NCI-H146 treated with DMSO at 0.1 percent for 48 hours (cell line): ENCODE data around the gene IRX4.

Source experiments
- DNase-seq: peaks from one replicate; lab custom pipeline; 2025; ENCODE audit not compliant: unreplicated experiment; lab: John Stamatoyannopoulos, UW

Gene IRX4

DNA sequence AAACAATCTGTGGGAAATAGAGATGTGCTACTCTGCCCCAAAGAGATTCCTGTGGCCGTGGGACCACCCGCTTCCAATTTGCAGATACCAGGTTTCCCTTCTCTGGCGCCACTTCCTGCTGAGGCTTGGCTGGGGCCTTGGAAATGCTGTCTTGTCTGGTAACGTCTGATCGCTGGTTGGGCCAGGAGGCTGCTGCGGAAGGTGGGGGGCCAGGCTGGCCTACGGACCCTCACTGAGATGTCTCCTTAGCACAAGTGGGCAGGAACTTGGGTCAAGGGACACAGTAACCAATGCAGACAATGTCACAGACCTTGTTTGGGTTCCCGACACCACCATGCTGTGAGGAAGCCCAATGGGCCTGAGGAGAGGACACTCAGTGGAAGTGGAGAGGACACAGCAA, 31.7 kb upstream of the IRX4 start:
- no peak for DNase-seq

DNA sequence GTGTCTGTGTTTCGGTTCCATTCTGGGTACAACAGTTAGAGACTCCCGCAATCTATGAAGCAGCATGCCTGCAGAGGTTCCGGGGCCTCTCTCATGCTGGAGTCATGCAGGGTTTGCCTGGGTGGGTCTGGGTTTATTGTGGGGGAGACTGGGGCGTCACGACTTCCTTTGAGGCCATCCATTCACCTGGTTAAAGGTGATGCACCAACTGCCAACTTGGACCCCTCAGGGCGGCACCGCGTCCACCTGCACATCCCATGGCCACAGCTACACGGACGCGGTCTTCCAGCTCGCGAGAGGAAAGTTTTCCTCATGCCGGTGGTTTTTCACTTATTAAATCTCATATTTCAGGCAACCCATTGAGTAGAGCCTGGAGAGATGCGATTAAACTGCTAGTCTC, 30.9 kb upstream of the IRX4 start:
- no peak for DNase-seq

DNA sequence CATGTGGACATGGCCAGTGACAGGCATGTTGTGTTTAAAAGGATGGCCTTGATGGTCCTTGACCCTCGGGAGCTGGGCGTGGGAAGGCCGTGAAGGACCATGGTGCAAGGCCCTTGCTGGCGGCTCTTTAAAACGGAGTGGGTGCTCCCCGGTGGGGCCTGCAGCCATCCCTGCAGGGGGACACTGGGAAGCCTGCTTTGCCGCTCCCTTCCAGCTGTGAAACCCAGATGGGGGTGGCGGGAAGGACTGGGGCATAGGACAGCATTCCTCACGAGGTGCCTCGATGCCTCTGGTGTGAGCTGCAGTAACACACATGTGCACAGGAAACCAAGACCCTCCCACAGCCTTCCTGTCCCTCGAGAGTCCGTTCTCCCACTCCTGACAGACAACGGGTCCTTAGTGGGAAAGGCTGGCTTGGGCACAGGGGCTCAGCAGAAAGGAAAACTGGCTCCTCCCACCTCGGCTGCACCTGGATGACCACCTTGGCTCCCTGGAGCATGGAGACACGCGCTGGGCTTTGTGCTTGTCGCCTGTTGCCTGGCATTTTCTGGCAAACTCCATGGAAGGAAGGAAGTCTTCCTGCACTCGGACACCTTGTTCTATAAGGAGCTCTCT, 30.3 kb upstream of the IRX4 start:
- DNase-seq: no peak

DNA sequence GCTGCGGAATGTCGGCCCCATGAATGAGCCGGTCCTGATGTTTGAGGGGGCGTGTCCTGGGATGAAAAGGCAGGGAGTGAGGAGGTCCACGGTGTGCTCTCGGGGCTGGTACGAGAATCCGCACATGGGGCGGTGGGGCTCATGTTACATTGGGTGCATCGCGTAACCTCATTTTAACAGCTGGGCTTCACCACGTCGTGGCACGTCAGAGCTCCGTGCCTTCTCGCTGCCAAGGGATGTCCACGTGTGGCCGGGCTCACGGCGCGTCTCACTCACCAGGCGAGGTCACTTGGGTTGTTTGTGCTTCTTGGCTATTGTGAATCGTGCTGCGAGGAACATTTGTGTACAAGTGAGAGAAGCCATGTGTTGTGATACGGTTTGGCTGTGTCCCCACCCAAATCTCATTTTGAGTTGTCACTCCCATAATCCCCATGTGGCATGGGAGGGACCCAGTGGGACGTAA, 29.1 kb upstream of the IRX4 start:
- no peak for DNase-seq

DNA sequence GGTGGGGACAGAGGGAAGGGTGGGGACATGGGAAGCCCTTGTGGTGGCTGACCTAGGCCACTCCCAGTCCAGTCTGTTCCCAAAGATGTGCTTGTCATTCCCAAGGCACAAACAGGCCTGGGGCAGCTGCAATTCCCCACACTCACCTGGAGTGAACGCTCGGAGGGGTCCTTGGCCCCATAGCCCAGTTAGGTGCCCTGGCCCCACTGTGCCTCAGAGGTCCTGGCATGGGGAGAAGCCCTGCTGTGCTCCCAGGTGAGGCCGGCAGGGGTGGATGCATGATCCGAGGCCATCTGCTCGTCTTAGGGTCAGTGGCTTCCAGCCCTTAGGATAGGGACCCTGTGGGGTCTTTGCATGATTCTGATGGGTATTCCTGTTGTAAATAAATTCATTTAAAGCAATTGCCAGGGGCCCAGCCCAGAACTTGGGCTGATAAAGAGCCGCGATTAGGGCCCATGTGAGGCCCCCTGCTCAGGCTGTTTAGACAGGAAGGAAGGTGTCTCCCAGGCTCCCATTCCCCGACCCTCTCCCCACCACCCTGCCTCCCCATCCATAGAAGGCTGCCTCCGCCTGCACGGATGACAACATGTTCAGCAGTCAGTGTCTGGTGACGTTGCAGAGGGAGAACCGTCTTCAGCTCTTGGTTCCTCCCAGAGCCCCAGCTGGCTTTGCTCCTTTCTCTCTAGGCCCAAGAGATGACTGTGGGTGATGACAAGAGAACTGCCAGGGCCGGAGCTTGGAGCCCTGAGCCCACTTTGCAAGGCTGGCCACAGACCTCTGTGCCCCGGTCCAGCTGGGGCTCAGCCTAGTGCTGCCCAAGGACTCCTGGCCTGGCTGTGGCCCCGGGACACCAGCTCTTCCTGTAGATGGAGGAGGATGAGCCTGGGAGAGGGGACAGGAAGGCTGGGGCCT, 28.4 kb upstream of the IRX4 start:
- no peak for DNase-seq

DNA sequence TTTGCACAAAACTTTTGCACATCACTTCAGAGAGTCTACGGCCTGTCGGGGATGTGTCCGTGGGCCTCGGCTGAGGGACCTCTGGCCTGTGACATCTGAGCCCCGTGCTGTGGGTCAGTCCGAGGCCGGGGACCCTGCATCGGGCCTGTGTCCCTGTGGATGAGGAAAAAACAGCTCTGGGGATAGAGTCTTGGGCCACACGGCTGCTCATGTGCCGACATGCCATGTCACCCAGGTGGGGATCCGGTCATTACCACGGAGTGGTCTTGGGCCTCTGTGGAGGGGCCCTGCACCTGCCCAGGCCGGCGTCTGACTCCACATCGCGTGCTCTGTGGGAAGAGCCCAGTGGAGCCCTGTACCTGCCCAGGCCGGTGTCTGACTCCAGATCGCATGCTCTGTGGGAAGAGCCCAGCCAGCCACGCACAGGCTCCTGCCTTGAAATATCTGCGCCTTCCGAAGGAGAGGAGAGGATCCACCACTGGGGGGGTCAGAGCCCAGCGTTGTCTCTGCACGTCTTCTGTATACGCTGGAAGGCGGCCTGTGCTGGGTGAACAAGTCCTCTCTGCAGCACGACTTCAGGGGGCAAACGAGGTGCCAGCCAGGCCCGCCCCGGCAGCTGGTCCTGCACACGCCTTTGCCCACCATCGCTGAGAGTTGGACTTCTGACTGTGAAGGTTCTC, 27.5 kb upstream of the IRX4 start:
- DNase-seq: no peak

DNA sequence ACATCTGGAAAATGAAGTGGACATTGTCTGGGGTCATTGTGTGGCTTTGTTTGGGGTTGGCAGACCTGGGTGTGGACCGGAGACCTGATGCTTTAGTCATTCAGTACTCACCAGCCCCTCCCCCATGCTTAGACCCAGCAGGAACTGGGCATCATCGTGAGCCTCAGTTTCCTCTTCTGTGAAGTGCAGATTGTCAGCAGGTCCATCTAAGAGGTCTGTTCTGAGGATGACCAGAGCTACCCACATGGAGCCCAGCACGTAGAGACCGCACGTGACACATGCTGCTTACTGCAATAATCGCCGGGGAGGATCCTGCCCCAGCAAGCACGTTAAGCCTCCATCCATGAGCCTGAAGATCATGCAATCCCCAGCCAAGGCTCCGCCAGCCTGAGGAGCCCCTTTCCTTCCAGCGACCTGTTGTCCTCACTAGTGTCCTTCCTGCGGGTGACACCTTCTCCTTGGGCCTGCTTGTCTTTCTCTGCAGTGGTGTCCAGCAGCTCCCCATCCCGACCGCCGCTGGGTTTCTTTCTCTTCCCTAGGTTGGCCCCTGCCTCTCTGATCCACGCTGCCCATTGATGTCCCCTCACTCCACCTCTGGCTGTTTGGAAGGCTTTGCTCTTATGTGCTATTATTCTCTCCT, 26.7 kb upstream of the IRX4 start:
- no peak for DNase-seq

DNA sequence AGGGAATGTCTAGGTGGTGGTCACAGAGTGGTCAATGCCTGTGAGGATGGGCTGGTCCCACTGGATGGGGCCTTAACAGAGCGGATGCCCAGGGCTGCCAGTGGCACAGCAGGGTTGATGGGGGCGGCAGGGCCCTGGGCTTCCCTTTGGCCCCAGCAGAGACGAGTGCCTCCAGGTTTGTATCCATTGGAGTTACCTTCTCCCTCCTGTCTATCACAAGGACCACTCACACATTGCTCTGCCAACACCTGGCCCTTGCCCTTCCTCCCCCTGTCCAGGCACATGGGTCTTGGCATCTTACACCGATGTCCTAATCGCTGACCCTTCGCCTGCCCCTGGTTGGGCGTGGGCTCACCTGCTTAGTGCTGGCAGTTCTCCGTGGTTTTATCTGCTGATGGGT, 26.2 kb upstream of the IRX4 start:
- DNase-seq: no peak

DNA sequence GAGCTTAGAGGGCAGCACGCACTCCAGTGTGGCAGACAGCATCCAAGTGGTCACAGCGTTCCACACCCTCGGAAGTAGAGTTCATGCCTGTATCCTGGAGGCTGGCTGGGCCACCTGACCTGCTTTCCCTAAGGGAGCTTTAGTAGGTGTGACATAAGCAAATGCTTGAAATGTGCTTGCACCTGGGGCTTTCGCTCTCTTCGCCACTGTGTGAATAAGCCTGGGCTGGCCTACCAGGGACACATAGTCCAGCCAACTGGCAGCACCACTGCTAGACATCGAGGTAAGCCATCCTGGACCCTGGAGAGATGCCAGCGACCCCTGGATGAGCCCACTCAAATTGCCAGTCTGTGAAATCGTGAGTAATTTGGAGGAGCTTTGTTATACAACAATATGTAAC, 24.9 kb upstream of the IRX4 start:
- DNase-seq: no peak

DNA sequence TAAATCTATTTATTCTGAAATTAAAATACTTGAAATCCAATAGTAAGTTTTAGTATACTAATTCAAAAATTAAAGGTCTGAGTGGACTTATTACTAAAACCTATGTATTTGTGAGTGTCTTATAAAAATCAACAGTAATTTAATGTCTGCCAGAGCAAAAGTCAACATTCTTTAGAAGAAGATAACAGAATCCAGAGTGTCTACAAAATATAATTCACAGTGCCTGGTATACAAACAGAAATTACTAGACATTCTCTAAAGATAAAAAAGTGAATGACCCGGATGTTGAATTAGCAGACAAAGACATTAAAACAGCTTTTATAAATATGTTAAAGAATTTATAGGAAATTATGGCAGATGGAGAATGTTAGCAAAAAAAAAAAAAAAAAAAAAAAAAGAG, 22.4 kb upstream of the IRX4 start:
- DNase-seq: no peak

DNA sequence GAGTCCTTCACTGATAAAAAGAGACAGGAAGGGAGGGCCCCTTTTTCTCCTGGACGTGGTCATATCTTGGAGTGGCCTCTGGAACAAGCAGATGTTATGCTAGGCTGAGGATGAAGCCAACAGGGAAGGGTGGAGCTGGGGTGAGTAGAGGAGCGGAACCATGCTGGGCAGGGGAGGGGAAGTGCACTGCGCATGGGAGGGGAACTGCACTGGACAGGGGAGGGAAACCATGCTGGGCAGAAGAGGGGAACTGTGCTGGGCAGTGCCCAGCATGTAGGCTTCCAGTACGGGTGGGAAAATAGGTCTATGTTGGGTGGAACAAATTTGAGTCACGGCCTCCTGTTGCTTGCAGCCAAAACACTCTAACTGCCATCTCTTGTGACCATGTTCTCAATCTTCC, 19.3 kb upstream of the IRX4 start:
- no peak for DNase-seq

DNA sequence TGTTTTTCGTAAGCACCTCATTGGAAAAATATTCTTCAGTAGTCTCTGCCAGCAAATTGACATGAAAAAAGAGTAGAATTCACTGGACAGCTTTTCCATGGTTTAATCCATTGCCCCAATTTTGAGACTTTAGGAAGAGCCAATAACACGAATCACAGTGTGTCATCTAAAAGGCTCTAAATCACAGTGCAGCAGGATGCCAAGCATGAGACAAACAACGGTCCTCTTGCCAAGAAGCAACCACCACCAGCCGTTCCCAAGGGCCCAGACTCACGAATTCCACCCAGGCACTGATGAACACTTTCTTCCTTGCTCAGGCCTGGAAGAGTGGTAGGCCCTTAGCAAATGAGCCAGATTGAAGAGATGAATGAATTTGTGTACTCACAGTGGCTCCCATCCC, 18.3 kb upstream of the IRX4 start:
- DNase-seq: no peak

DNA sequence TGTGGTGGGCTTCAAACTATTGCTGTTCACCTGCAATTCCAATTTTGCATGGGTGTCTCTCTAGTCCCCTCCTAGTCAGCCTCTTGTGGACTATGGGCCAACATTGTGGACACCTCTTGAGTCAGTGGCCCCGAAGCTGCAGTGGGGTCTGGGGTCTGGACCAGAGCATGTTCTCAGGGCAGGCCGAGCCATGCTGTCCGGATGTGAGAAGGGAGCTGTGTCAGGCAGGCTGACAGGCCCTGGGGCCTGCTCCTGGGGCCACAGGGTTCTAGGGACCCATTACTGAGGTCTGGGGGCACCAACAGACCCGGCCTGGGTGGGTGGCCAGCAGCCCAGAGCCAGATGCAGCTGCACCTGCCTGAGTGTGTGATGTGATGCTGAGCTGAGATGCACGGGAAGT, 16.5 kb upstream of the IRX4 start:
- DNase-seq: no peak

DNA sequence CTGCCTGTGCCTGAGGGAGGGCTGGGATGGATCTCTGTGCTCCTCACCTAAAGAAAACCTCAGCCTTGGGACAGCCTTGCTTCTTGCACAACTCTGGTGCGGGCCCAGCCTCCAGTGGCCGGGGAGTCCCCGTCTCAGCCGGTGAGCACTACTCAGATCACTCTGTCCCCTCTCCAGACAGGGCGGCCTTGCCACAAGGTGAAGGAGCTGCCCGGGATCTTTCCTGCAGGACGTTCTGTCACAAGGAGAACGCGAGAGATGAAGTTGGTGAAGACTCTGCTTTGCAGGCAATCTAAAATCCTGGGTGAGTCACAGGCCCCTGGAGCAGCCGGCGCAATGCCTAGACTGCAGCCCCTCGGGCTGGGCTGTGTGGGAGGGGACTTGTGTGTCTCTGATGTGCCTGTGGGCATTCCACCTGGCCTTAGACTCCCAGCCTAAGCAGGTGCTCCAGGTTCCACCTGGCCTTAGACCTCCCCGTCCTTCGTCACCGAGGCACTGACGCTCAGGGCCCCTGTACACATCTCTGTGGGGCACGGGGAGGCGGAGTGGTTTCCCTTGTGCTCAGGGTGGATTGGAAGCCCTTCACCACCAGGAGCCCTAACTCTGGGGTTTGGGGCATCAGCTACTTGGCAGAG, 15.2 kb upstream of the IRX4 start:
- no peak for DNase-seq

DNA sequence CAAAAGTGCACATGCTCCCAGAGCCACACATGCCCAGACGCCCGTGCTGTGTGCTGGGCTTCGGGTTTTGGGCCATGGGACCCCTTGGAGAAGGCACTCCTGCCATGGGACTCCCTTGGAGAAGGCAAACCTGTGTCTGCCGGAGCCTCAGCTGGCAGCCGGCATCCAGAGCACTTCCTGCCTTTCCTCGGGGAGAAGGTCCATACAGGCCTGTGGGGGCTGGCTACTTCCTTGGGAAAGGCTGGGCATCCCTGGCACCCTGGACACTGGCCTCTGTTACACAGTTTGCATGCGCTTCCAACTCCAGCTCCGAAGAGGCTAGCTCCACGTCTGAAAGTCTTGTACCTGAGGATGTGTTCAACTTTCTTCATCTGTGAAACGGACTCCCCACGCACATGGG, 14.7 kb upstream of the IRX4 start:
- no peak for DNase-seq

DNA sequence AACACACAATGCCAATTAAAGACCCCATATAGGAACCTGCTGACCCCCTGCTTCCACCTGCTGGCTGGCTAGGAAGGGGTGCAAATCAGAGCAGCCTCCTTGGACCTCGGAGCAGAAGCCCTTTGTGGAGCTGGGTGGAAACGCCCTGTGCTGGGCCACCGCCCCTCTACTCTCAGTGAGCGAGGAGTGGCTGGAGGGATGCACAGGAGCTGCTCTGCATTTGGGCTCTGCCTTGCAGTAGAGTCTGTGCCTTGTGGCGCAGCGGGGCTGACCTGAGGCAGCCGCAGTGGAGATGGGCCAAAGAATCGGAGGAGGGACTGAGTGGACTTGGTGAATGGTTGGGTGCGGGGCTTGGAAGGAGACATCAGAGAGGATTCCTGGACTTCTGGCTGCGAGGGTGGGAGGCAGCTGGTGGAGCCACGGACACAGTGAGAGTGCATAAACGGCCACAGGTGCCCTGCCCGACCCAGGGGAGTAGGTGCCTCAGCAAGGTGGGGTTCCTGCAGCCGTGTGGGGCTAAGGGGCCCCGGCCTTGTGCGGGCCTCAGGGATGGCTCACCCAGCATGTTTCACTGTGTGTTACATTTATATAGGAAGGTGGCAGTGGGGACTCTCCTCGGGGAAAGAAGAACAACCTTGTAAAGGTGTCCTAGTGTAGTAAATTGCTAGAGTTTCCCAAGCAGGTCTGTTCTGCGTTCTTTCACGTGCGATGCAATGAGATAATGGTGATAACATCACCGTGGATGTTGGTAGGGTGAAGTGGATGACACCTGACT, 14.1 kb upstream of the IRX4 start:
- no peak for DNase-seq

DNA sequence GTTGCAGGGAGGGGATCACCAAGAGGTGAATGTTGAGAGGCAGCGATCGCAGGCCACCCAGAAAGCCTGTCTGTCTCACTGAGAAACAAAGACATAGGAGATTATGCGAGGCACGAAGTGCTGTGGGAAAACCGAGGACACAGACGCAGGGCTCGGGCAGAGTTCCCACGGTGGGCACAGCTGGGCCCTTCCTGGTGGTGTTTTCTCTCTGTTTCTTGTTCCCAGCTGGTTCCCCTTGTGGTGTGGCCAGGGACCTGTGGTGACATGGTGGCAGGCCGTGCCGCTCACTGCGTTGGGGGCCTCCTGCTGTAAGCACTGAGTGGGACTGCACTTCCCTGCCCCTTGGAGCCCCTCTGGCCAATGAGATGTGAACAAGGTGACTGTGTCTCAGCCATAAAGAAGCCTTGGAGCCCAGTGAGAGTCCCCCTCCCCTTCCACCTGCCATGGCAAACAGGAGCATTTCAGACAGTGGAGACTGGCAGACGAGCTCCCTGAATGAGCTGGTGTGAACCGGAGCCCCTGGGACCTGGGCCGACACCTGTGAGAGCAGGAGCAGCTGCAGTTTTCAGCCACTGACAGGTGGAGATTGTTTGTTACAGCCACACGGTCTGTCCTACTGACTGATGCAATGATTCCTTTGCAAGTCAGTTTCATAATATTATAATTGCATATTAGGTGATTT, 13.2 kb upstream of the IRX4 start:
- DNase-seq: no peak

DNA sequence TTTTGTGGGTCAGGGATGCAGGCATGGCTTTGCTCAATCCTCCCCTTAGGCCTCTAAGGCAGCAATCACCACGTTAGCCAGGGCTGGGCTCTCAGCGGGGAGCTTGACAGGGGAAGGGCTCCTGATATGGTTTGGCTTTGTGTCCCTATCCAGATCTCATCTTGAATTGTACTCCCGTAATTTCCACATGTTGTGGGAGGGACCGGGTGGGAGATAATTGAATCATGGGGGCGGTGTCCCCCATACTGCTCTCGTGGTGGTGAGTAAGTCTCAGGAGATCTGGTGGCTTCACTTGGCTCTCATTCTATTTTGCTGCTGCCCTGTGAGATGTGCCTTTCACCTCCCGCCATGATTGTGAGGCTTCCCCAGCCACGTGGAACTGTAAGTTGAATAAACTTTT, 11.5 kb upstream of the IRX4 start:
- no peak for DNase-seq

DNA sequence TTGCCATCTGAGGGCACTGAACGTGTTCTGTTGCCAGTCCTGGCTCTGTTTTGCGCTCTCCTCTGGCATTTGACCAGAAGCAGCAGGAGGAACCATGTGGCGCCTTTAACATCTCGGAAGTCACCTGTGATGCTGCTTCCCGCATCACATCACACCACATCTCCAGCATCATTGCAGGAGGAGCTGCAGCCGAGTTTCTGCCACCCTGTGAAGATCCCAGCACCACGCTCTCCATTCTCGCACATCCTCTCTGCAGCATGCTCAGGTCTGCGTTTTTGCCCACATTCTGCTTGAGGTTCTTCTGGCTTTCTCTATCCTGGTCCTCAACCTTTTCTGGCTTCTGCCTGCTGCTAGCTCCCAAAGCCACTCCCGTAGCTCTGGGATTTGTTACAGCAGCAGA, 11.0 kb upstream of the IRX4 start:
- DNase-seq: no peak
